Kidney (tissue), 14 donors: ENCODE results near the gene TMEM38B. TPM values are rescaled to one million over a fixed set of nuclear protein-coding genes. Genes with fewer than 3 reads are reported as not detected.

Experiments used
- DNase-seq, 5 donors: peaks; one replicate each; pipeline ENCODE4 v3.0.0-alpha.2; 2013 to 2020
- FAIRE-seq: peaks from 2 replicates; lab custom pipeline; 2012; peaks lifted over from hg19 to GRCh38; lab: Jason Lieb, UNC
- H3K27ac ChIP-seq, 2 donors: one replicate each; pipeline ENCODE4 v1.7.0; 2013; ENCODE audit warnings: low read depth in 2 of 2, low read length in 2 of 2, inconsistent platforms in 1 of 2
- H3K27me3 ChIP-seq: one replicate; pipeline ENCODE4 v1.7.1; 2013; ENCODE audit warnings: low read length, inconsistent platforms; ENCODE audit not compliant: control insufficient read depth, insufficient read depth
- H3K36me3 ChIP-seq, 3 donors: one replicate each; pipeline versions ENCODE4 v1.7.0 to v1.7.1; 2013; ENCODE audit warnings: low read length in 3 of 3, control low read depth in 1 of 3, inconsistent platforms in 1 of 3; ENCODE audit not compliant: insufficient read depth in 3 of 3, control insufficient read depth in 2 of 3
- H3K4me1 ChIP-seq, 3 donors: one replicate each; pipeline versions ENCODE4 v1.7.0 to v1.7.1; 2013; ENCODE audit warnings: low read length in 3 of 3, inconsistent platforms in 1 of 3, low read depth in 1 of 3; ENCODE audit not compliant: control insufficient read depth in 2 of 3, insufficient read depth in 2 of 3
- H3K4me3 ChIP-seq, 3 donors: one replicate each; pipeline versions ENCODE4 v1.7.0 to v1.8.1; 2013; ENCODE audit warnings: low read length in 3 of 3, control low read depth in 1 of 3, inconsistent platforms in 1 of 3
- H3K9ac ChIP-seq, 3 donors: one replicate each; pipeline versions ENCODE4 v1.7.0 to v1.7.1; 2013; ENCODE audit warnings: low read length in 3 of 3, control low read depth in 1 of 3, inconsistent platforms in 1 of 3
- H3K9me3 ChIP-seq, 3 donors: one replicate each; pipeline versions ENCODE4 v1.7.0 to v1.7.1; 2013; ENCODE audit warnings: low read length in 3 of 3, control low read depth in 1 of 3, inconsistent platforms in 1 of 3; ENCODE audit not compliant: control insufficient read depth in 2 of 3, insufficient read depth in 1 of 3
- intact Hi-C: fragments of 100-400 bp; cut with DNase I; formaldehyde crosslinking; loops from one replicate; pipeline ENCODE4 v1.11.1; 2022
- polyA plus RNA-seq: library from polyadenylated mRNA; stranded (reverse); fragments of 350-450 nt; fragmentation: Illumina TruSeq; extraction: RNeasy Lipid Tissue Mini Kit (QIAGEN cat#74804); gene quantifications from one replicate; pipeline ENCODE4 v1.2.3, GENCODE V29; 2014; ENCODE audit warnings: low read depth, low replicate concordance; ENCODE audit not compliant: insufficient read depth
- total RNA-seq: library from RNA; stranded (reverse); fragmentation: NEBNext Ultra II Directional; extraction: Animal tissue kit (Norgen Biotek cat#: 25700); gene quantifications from one replicate; pipeline ENCODE4 v1.2.1, GENCODE V29; 2021
- TF ChIP-seq, protein P1 (sequence below): IDR thresholded peaks from 3 replicates; pipeline ENCODE4 v1.5.1; 2012; ENCODE audit warnings: mild to moderate bottlenecking, moderate library complexity, borderline replicate concordance; ENCODE audit not compliant: insufficient read depth; ENCODE audit errors: extremely low read depth
- donor health status: control.
- donor health status: control.
- donor health status: control.
- donor health status: control.
- donor health status: control.
- donor health status: DM: yes; HTN: yes; CAD: no.
- donor health status: Normal renal cell carcinoma (clear cell type).

The TMEM38B gene
- total and polyA plus RNA-seq, 2 donors from 2014 or later: 12.5 to 23.2 TPM

DNA sequence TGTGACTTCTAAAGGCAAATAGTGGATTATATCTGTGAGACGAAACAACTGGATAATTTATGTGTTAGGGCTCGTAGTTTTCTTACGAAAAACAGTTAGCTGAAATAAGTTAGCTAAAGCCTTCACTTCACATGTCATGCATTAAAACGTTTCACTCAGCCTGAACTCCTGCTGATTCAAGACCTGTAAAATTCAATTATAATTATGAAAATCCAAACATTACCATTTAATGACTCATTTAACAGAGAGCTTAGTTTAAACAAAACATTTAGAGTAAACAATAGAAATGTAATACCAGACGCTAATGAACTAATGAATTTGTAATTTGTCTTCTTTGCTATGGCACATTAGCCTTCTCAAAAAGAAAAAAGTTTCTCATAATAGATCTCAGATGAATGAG lies 30.4 kb upstream of the TMEM38B start:
- DNase-seq: no peak
- no peak overlapping the region for H3K27ac ChIP-seq
- TF ChIP-seq, protein P1, sequence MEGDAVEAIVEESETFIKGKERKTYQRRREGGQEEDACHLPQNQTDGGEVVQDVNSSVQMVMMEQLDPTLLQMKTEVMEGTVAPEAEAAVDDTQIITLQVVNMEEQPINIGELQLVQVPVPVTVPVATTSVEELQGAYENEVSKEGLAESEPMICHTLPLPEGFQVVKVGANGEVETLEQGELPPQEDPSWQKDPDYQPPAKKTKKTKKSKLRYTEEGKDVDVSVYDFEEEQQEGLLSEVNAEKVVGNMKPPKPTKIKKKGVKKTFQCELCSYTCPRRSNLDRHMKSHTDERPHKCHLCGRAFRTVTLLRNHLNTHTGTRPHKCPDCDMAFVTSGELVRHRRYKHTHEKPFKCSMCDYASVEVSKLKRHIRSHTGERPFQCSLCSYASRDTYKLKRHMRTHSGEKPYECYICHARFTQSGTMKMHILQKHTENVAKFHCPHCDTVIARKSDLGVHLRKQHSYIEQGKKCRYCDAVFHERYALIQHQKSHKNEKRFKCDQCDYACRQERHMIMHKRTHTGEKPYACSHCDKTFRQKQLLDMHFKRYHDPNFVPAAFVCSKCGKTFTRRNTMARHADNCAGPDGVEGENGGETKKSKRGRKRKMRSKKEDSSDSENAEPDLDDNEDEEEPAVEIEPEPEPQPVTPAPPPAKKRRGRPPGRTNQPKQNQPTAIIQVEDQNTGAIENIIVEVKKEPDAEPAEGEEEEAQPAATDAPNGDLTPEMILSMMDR: no peak
- H3K4me1 ChIP-seq: no peaks in the 10 kb centered on the region
- no peaks in the 10 kb centered on the region for H3K9me3 ChIP-seq
- no peaks in the 10 kb centered on the region for H3K36me3 ChIP-seq
- no peak overlapping the region for H3K9ac ChIP-seq
- FAIRE-seq: no peak
- H3K4me3 ChIP-seq: no peak overlapping the region
- intact Hi-C loops: no loop called here
- H3K27me3 ChIP-seq: no peaks in the 10 kb centered on the region

DNA sequence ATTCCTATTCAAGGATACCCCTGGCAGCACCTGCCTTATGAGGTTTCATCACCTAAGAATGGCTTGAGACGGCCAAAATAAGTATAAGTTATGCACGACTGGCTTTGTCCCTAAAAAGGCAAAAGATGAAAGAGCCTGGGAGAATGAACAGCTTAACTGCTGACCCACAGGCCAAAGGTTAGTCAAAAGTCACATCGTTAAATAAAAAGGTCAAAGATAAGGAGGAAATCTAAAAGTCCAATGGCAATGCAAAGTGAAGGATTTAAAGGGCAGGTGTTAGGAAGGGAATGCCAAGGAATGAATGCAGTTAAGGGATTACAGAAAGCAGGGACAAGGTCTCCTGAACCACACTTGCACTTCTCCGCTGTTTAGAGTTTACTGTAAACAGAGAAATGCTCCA lies 26.5 kb upstream of the TMEM38B start:
- Histone ChIP-seq H3K9me3 (no peaks in the 10 kb centered on the region), H3K27me3 (no peaks in the 10 kb centered on the region), H3K36me3 (no peaks in the 10 kb centered on the region), H3K4me1 (no peaks in the 10 kb centered on the region), H3K27ac (no peak overlapping the region), H3K9ac (no peak overlapping the region), H3K4me3 (no peak overlapping the region)
- DNase-seq: no peak
- TF ChIP-seq, protein P1: no peak
- intact Hi-C loops: no loop called here
- no peak for FAIRE-seq

DNA sequence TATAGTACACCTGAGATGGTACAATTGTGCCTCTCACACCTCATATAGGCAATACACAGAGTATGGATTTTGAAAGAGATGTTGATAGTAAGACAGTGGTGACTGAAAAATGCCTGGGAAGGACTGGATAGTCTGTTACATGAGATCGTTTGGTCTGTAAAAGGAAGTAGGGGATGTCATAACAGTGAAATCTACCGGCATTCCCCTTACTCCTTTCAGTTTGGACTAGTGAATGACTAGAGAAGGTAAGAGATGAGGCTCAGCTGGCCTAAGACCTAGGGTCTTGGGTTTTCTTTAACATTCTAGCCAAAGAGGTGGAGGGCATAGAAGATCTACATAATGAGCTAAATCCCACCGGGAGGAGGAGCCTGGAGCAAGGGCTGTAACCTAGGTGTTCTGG lies 24.0 kb upstream of the TMEM38B start:
- Histone ChIP-seq H3K36me3 (no peaks in the 10 kb centered on the region), H3K9me3 (no peaks in the 10 kb centered on the region), H3K4me1 (no peaks in the 10 kb centered on the region), H3K27ac (no peak overlapping the region), H3K27me3 (no peaks in the 10 kb centered on the region), H3K9ac (no peak overlapping the region), H3K4me3 (no peak overlapping the region)
- no peak for FAIRE-seq
- no peak for DNase-seq
- intact Hi-C loops: no loop called here
- TF ChIP-seq, protein P1: no peak

DNA sequence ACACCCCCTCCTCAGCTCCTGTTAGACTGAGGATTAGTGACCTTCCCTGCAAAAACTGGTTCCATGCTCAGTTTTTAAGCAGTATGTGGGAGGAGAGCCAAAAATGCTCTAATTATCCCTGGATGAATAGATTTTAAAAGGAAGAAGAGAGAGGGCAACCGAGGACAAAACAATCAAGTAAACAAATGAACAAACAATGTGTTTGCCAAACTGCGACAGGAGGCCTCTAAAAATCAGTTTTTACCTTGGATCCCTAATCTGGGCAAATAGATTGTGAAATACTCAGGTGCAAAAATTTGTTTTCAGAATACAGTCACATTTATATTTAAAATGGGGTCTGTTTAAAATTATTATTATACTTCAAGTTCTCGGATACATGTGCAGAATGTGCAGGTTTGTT lies 23.6 kb upstream of the TMEM38B start:
- TF ChIP-seq, protein P1: no peak
- intact Hi-C loops: no loop called here
- H3K9ac ChIP-seq: no peak overlapping the region

More for the DNA sequence above, 23.6 kb upstream of the TMEM38B start:
- H3K36me3 ChIP-seq: no peaks in the 10 kb centered on the region
- no peaks in the 10 kb centered on the region for H3K9me3 ChIP-seq
- DNase-seq (no peak), FAIRE-seq (no peak)
- H3K4me3 ChIP-seq: no peak overlapping the region
- H3K27me3 ChIP-seq: no peaks in the 10 kb centered on the region
- H3K27ac ChIP-seq: no peak overlapping the region
- no peaks in the 10 kb centered on the region for H3K4me1 ChIP-seq
